NOMO-1 treated with DMSO at 0.1 percent for 48 hours (cell line): ENCODE data around the gene HMG20A.
A peak's percentile ranks its signal among the peaks of the same experiment; 100 is the strongest.

Experiments used
- DNase-seq: peaks from one replicate; lab custom pipeline; 2025; ENCODE audit not compliant: unreplicated experiment; lab: John Stamatoyannopoulos, UW

Gene HMG20A

GRCh38 chr15:77420610-77421369 lies at the start of gene HMG20A:
HMG20A (plus strand) TSS chr15:77420888; CDS start chr15:77458408, 37,520 bp downstream.
- peak; percentile 88 for DNase-seq

DNA sequence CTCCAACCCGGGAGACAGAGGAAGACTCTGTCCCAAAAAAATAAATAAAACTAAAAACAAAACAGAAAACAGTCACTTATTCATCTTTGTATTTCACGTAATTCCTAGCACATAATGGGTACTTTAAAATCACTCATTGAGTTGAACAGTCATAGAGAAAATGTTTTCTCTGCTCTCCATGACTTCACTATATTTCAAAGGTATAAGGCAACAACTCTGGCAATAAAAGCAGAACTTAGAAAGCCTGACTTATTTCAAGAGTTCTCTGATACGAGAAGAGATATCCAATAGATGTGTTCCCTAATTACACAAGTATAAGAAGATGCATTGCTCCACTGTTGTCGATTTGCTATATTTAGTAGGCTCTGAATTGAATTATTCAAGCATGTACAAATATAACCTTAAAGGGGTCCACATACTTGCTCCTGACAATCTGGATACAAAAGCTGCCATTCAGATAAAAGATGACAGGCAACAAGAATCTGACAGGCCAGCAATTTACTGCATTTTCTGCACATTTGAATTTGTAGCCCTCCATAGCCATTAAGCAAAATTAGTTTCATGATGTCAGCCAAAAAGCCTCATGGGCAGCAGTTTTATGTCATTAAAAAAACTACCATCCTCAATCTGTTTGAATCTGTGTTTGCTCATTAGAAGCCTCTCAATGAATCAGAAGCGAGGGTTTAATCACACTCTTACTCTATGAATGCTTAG lies 48.7 kb upstream of the HMG20A start:
- no peak for DNase-seq

- DNase-seq, result no peak
Observed at GRCh38 chr15:77373441-77373840, 47.2 kb upstream of the HMG20A start.

DNA sequence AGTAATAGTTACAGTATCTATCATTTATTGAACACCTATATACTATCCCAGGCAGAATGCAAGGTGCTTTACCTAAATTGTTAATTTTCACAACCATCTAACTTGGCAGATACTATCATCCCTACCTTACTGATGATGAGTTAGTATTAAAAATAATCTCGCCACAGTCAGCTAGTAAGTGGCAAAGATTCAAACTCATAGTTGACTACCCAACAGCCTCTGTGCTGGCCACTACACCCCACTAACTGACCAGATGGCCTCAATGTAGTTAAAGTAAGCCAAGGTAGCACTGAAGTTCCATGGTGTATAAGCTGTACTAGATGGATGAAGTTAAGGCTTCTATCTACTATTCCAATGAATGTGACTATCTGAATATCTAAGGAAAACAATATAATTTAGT lies 45.6 kb upstream of the HMG20A start:
- DNase-seq, result no peak

DNA sequence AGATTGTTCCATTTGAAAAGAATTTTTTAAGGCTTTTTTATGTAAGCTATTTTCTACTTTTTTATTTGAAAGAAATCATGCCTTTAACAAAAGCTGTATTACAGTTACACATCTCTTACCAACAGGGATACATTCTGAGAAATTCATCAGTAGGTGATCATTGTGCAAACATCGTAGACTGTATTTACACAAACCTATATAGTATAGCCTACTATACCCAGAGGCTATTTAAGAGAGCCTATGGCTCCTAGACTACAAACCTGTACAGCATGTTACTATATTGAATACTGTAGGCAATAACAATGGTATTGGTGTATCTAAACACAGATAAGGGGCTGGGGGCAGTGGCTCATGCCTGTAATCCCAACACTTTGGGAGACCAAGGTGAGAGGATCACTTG lies 43.9 kb upstream of the HMG20A start:
- no peak for DNase-seq

GRCh38 chr15:77380033-77380432 lies 40.7 kb upstream of the HMG20A start:
- DNase-seq, result no peak

GRCh38 chr15:77384086-77384485 lies 36.6 kb upstream of the HMG20A start:
- no peak for DNase-seq

DNA sequence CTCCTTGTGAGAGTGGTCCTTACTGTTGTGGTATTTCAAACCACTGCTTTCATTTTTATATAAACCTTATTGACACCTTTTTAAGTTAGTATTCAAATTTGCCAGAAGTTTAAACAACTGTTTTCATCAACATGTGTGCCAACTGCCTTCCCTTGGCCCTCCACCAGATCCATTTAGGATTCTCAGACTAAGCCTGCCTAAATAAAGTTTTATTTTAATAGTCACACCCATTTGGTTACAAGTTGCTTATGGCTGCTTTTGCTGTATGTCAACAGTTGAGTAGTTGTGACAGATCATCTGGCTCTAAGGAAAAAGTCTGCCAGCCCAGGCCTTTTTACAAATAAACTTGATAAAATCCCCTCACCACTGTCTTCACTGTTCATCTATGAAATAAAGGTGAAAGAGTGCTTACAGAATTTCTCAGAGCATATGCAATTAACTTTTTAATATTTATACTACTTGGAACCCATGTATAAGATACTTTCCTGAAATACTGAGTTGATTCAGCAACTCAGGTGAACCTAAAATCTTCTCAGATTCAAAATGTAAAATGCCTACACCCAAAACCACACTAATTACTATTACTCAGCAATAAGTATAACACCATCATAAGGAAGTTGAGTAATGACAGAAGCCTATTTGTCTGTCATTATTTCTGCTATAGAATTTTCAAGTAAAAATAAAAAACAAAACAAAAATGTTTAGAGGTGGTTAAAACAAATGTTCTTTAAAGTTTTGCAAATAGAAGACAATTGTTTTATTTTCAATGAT lies 35.9 kb upstream of the HMG20A start:
- peak; percentile 64 for DNase-seq

DNA sequence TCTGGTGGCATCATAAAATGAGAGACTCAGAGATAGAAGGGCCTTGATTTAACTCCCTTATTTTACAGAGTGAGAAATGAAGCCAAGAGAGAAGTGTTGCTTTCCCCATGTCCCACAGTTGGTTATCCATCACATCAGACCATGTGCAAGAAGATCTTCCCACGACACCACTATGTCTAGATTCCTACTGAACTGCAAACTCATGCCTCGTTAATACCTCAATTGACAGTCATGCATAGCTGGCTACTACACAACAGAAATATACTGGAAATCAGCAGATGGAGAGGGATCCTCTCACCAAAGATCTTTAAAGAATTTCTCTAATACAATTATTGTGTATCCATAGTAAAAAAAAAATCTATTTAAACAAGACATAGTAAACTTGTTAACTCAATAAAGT lies 34.1 kb upstream of the HMG20A start:
- DNase-seq, result no peak

GRCh38 chr15:77387365-77388105 lies 33.2 kb upstream of the HMG20A start:
- DNase-seq, result peak; percentile 70

- DNase-seq, result no peak
Observed at GRCh38 chr15:77391372-77391951, 29.2 kb upstream of the HMG20A start.

GRCh38 chr15:77392762-77393470 lies 27.8 kb upstream of the HMG20A start:
- DNase-seq, result no peak

DNA sequence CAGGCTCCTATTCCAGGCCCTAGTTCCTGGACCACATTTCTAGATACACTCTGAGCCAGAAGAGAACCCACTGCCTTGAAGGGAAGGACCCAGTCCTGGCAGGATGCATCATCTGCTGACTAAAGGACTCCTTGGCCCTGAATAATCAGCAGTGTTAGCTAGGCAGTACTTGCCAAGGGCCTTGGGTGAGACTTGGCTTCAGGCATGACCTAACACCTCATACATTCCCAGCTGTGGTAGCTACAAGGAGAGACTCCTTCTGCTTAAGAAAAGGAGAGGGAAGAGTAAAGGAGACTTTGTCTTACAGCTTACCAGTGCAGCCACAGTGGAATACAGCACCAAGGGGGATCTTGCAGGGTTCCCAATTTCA lies 27.2 kb upstream of the HMG20A start:
- no peak for DNase-seq

- DNase-seq, result no peak
Observed at GRCh38 chr15:77395013-77395774, 25.5 kb upstream of the HMG20A start.

GRCh38 chr15:77396692-77397091 lies 24.0 kb upstream of the HMG20A start:
- DNase-seq, result no peak

GRCh38 chr15:77398927-77399326 lies 21.8 kb upstream of the HMG20A start:
- DNase-seq, result no peak

DNA sequence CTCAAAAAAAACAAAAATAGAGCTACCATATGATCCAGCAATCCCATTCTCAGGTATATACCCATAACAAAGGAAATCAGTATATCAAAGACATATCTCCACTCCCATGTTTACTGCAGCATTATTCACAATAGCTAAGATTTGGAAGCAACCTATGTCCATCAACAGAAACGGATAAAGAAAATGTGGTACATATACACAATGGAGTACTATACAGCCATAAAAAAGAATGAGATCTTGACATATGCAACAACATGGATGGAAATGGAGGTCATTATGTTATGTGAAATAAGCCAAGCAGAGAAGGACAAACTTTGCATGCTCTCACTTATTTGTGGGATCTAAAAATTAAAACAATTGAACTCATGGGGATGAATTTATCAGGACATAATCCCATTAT lies 20.4 kb upstream of the HMG20A start:
- DNase-seq, result no peak

- no peak for DNase-seq
Observed at GRCh38 chr15:77402740-77403379, 17.8 kb upstream of the HMG20A start.

GRCh38 chr15:77406173-77406759 lies 14.4 kb upstream of the HMG20A start:
- DNase-seq, result peak; percentile 25
